ENCODE results near the gene EXOC7. TPM values are rescaled to one million over a fixed set of nuclear protein-coding genes. Genes with fewer than 3 reads are reported as not detected.

EXOC7 gene
- polyA plus RNA-seq, 1 donor from 2014 or later: 146 TPM

DNA sequence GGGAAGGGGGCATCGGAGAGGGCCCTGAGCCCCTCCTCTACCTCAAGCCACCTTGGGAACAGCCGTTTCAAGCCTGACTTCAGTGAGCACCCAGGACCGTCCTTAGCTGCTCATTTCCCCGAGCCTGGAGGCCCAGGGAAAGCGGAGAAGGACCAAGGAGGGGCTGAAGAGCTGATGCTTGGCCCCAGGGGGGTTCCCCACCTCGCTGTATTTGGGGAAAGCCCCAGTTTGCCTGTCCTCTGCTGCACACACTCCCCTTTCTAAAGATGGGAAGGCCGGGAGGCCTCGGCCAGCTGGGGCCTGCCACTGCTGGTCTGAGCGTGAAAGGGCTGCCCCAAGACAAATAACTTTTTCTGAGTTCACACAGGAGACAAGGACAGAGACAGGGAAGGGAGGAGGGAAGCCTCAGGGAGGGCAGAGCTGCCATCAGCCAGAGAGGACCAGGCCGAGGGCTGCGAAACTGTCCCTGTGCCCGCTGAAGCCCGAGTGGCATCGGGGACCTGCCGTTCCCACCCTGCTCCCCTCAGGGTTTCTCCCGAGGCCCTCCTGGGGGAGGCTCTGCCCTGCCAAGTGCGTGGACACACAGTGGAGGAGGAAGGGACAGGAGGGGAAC lies 13.0 kb downstream of the EXOC7 start:
- Histone ChIP-seq H2AFZ (ENCODE audit: low read depth, low read length) (no peak overlapping the region), H3K9ac (ENCODE audit: low read length) (no peak overlapping the region), H4K20me1 (ENCODE audit: insufficient read depth) (no peaks in the 10 kb centered on the region), H3K36me3 (ENCODE audit: insufficient read depth, low read length) (peaks cover 7% of the 10 kb centered on the region), H3K4me3 (ENCODE audit: low read length) (no peak overlapping the region), H3K79me2 (replicated peaks; ENCODE audit: insufficient read depth, low read length) (no peaks in the 10 kb centered on the region), H3K9me2 (ENCODE audit: insufficient read depth, low read length) (no peaks in the 10 kb centered on the region), H3F3A (ENCODE audit: insufficient read depth, low read length, poor library complexity, severe bottlenecking) (no peaks in the 10 kb centered on the region), H3K9me3 (ENCODE audit: low read length) (no peaks in the 10 kb centered on the region), H3K4me2 (ENCODE audit: low read length) (no peak overlapping the region), H3K27ac (ENCODE audit: low read length) (no peak overlapping the region), H3K27me3 (ENCODE audit: insufficient read depth, low read depth, low read length) (no peaks in the 10 kb centered on the region)
- TF ChIP-seq, protein P1, sequence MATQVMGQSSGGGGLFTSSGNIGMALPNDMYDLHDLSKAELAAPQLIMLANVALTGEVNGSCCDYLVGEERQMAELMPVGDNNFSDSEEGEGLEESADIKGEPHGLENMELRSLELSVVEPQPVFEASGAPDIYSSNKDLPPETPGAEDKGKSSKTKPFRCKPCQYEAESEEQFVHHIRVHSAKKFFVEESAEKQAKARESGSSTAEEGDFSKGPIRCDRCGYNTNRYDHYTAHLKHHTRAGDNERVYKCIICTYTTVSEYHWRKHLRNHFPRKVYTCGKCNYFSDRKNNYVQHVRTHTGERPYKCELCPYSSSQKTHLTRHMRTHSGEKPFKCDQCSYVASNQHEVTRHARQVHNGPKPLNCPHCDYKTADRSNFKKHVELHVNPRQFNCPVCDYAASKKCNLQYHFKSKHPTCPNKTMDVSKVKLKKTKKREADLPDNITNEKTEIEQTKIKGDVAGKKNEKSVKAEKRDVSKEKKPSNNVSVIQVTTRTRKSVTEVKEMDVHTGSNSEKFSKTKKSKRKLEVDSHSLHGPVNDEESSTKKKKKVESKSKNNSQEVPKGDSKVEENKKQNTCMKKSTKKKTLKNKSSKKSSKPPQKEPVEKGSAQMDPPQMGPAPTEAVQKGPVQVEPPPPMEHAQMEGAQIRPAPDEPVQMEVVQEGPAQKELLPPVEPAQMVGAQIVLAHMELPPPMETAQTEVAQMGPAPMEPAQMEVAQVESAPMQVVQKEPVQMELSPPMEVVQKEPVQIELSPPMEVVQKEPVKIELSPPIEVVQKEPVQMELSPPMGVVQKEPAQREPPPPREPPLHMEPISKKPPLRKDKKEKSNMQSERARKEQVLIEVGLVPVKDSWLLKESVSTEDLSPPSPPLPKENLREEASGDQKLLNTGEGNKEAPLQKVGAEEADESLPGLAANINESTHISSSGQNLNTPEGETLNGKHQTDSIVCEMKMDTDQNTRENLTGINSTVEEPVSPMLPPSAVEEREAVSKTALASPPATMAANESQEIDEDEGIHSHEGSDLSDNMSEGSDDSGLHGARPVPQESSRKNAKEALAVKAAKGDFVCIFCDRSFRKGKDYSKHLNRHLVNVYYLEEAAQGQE (IDR thresholded peaks at IDR 0.05; ENCODE audit: borderline replicate concordance): no peak
- no peak for TF ChIP-seq TAF1 (IDR thresholded peaks at IDR 0.05; ENCODE audit: low read depth)
- TF ChIP-seq, protein P2, sequence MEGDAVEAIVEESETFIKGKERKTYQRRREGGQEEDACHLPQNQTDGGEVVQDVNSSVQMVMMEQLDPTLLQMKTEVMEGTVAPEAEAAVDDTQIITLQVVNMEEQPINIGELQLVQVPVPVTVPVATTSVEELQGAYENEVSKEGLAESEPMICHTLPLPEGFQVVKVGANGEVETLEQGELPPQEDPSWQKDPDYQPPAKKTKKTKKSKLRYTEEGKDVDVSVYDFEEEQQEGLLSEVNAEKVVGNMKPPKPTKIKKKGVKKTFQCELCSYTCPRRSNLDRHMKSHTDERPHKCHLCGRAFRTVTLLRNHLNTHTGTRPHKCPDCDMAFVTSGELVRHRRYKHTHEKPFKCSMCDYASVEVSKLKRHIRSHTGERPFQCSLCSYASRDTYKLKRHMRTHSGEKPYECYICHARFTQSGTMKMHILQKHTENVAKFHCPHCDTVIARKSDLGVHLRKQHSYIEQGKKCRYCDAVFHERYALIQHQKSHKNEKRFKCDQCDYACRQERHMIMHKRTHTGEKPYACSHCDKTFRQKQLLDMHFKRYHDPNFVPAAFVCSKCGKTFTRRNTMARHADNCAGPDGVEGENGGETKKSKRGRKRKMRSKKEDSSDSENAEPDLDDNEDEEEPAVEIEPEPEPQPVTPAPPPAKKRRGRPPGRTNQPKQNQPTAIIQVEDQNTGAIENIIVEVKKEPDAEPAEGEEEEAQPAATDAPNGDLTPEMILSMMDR (IDR thresholded peaks at IDR 0.05; ENCODE audit: poor library complexity, severe bottlenecking): no peak
- TF ChIP-seq RAD21 (conservative IDR thresholded peaks at IDR 0.05): no peak
- TF ChIP-seq POLR2AphosphoS5 (IDR thresholded peaks at IDR 0.05): no peak
- no peak for TF ChIP-seq EP300 (conservative IDR thresholded peaks at IDR 0.05; ENCODE audit: poor library complexity, severe bottlenecking)
- TF ChIP-seq SMC3 (conservative IDR thresholded peaks at IDR 0.05; ENCODE audit: poor library complexity): no peak
- TF ChIP-seq EZH2 (IDR thresholded peaks at IDR 0.05; ENCODE audit: borderline replicate concordance, insufficient read depth, low read length, poor library complexity, severe bottlenecking): no peak
- TF ChIP-seq MXI1 (conservative IDR thresholded peaks at IDR 0.05; ENCODE audit: poor library complexity, severe bottlenecking): no peak

DNA sequence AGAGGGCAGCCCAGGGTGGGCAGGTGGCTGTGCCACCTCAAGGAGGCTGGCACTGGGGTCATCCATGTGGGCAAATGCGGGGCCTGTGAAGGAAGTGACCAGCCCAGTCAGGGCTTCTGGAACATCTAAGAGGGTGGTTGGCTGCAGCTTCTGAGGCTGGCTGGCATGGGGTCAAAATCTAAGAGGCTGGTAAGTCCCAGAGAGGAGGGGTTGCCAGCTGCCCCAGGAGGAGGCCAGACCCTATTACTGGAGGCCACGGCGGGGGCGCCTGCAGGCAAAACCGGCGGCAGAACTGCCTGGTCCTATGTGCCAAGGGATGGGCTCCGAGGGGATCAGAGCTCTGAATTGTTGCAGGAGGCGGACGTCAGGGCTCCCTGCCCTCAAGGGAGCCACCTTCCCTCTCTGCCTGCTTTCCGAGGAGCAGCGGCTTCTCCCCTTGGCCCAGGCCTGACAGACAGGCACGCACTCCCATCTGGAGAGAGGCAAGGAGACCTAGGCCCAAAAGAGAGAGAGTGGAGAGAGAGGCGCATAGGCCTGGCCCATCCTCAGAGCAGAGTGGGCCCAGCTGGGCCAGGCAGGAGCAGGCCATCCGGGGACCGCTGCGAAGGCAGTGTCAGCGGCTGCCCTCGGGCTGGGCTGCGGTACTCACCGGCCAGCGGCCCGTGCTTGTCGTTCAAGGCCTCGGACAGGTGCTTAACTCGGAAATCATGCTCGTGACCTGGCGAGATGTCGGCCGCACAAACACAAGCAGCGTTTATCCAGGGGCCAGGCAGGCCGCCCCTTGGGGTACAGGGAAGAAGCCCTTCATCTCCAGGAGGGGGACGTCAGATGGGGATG lies 13.7 kb downstream of the EXOC7 start:
- Histone ChIP-seq H3K79me2 (replicated peaks; ENCODE audit: insufficient read depth, low read length) (no peaks in the 10 kb centered on the region), H4K20me1 (ENCODE audit: insufficient read depth) (no peaks in the 10 kb centered on the region), H2AFZ (ENCODE audit: low read depth, low read length) (no peak overlapping the region), H3K9me3 (ENCODE audit: low read length) (no peaks in the 10 kb centered on the region), H3K27ac (ENCODE audit: low read length) (no peak overlapping the region), H3K36me3 (ENCODE audit: insufficient read depth, low read length) (peaks cover 7% of the 10 kb centered on the region), H3K9me2 (ENCODE audit: insufficient read depth, low read length) (no peaks in the 10 kb centered on the region), H3F3A (ENCODE audit: insufficient read depth, low read length, poor library complexity, severe bottlenecking) (no peaks in the 10 kb centered on the region), H3K4me3 (ENCODE audit: low read length) (no peak overlapping the region), H3K4me2 (ENCODE audit: low read length) (no peak overlapping the region), H3K27me3 (ENCODE audit: insufficient read depth, low read depth, low read length) (no peaks in the 10 kb centered on the region), H3K9ac (ENCODE audit: low read length) (no peak overlapping the region)
- TF ChIP-seq, protein P1 (IDR thresholded peaks at IDR 0.05; ENCODE audit: borderline replicate concordance): no peak
- TF ChIP-seq, protein P2 (IDR thresholded peaks at IDR 0.05; ENCODE audit: poor library complexity, severe bottlenecking): no peak
